HUES64 (cell line): Measurements from ENCODE around the gene LPIN1.

Source experiments
- H3K27ac ChIP-seq: 2 replicates; pipeline ENCODE4 v1.7.0; 2013; ENCODE audit warnings: low read depth, low read length, inconsistent platforms
- H3K27me3 ChIP-seq: 2 replicates; pipeline ENCODE4 v1.6.1; 2013; ENCODE audit warnings: mild to moderate bottlenecking, low read length; ENCODE audit not compliant: insufficient read depth
- H3K36me3 ChIP-seq: 2 replicates; pipeline ENCODE4 v1.6.1; 2013; ENCODE audit warnings: mild to moderate bottlenecking, low read length; ENCODE audit not compliant: insufficient read depth
- H3K4me1 ChIP-seq: 2 replicates; pipeline ENCODE4 v1.6.1; 2013; ENCODE audit warnings: mild to moderate bottlenecking, low read length, moderate library complexity; ENCODE audit not compliant: insufficient read depth
- H3K4me3 ChIP-seq: 2 replicates; pipeline ENCODE4 v1.5.1; 2013; ENCODE audit warnings: mild to moderate bottlenecking, low read length, moderate library complexity
- H3K9ac ChIP-seq: 2 replicates; pipeline ENCODE4 v1.6.1; 2013; ENCODE audit warnings: mild to moderate bottlenecking, low read depth, low read length
- H3K9me3 ChIP-seq: 2 replicates; pipeline ENCODE4 v1.6.1; 2013; ENCODE audit warnings: low read depth, low read length; ENCODE audit not compliant: insufficient read depth
- WGBS: fragments of 150-250, 120-280 bp; methylation state at CpG from one replicate; pipeline ENCODE4 v1.1.7; 2013; ENCODE audit warnings: missing lambda C conversion rate; 5-methylcytosine and 5-hydroxymethylcytosine counted together

LPIN1 gene

DNA sequence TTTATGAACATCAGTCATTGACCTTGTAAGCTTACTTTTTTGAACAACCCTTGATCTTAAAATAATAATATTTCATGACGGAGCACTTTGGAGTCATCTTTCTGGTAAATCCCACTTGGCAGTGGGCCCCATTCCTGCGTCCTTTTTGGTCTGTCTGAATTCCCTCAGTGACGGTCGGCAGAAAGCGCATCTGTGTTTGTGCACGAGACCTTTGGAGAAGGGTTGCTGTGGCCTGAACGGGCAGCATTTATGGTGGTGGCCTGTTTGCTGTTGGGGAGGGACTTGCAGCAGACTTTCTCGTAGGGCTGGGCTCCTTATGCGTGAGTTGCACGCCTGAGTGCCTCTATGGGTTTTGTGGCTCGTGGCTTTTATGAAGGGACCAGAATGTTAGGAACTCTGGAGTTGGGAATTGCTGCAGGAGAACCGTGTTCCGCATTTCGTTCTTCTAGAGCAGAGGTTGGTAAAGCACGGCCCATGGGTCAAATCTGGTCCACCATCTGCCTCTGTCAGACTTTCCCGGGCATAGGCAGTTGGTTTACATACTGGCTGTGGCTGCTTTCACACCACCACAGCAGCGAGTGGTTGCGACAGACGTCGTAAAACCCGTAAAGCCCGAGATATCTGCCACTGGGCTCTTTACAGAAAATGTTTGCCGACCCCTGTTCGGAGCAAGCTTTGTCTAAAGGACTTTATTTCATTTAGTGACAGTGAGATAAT lies 30.8 kb downstream of the LPIN1 start:
- no peaks in the 10 kb centered on the region for H3K27me3 ChIP-seq
- H3K36me3 ChIP-seq = peaks cover 42% of the 10 kb centered on the region
- H3K9ac ChIP-seq = no peak overlapping the region
- WGBS = 93% methylated on average over 24 of the region's 24 CpGs
- H3K4me3 ChIP-seq = no peak overlapping the region
- H3K4me1 ChIP-seq = peaks cover 12% of the 10 kb centered on the region
- H3K9me3 ChIP-seq = no peaks in the 10 kb centered on the region
- H3K27ac ChIP-seq = no peak overlapping the region

DNA sequence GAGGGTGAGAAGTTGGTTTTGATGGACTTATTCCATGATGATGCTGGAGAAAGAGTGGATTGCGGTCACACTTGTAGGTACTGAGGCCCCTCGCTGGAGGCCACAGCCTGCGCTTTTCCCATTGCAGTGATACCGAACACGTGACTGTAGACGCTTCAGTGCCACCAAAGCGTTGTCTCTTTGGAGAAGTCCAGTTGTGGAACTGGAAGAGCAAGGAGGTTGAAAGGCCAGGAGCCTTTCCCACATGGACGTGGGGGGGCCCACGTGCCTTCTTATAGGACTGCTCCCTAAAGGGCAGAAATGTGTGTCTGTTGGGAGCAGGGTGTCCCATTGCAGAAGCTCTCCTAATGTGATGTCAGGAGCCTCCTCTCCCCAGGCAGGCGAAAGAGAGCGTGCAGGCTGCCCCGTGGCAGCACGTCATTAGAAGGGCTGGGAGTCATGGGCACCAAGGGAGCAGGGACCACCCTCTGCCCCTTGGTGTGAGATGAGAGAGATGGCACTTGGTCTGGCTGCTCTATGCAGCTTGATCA lies 31.5 kb downstream of the LPIN1 start:
- Histone ChIP-seq H3K27ac (no peak overlapping the region), H3K9ac (no peak overlapping the region), H3K4me3 (no peak overlapping the region), H3K4me1 (peaks cover 12% of the 10 kb centered on the region), H3K36me3 (peaks cover 46% of the 10 kb centered on the region), H3K9me3 (no peaks in the 10 kb centered on the region), H3K27me3 (no peaks in the 10 kb centered on the region)
- 94% methylated on average over 13 of the region's 13 CpGs for WGBS

DNA sequence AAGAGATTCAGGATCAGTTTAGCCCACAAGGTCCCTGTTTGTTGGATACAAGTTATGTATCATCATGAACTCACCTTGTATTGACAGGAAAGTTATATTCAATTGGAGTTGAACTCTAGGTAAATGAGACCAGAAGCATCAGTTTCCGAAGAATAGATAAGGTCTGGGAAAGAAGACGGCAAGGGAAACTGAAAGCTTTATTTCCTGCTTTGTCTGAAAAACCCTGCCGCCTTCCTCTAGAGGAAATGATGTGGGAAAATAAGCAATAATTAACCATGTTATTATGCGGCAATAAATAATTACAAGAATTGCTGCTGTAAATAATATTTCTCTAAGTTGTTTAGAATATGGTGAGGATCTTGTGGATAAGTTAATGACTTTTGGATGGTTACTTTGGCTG lies 32.0 kb downstream of the LPIN1 start:
- H3K4me3 ChIP-seq = no peak overlapping the region
- no peak overlapping the region for H3K27ac ChIP-seq
- no peaks in the 10 kb centered on the region for H3K9me3 ChIP-seq
- no peak overlapping the region for H3K9ac ChIP-seq
- 93% methylated on average over 4 of the region's 4 CpGs for WGBS
- H3K4me1 ChIP-seq = peaks cover 12% of the 10 kb centered on the region
- H3K27me3 ChIP-seq = no peaks in the 10 kb centered on the region
- peaks cover 46% of the 10 kb centered on the region for H3K36me3 ChIP-seq

DNA sequence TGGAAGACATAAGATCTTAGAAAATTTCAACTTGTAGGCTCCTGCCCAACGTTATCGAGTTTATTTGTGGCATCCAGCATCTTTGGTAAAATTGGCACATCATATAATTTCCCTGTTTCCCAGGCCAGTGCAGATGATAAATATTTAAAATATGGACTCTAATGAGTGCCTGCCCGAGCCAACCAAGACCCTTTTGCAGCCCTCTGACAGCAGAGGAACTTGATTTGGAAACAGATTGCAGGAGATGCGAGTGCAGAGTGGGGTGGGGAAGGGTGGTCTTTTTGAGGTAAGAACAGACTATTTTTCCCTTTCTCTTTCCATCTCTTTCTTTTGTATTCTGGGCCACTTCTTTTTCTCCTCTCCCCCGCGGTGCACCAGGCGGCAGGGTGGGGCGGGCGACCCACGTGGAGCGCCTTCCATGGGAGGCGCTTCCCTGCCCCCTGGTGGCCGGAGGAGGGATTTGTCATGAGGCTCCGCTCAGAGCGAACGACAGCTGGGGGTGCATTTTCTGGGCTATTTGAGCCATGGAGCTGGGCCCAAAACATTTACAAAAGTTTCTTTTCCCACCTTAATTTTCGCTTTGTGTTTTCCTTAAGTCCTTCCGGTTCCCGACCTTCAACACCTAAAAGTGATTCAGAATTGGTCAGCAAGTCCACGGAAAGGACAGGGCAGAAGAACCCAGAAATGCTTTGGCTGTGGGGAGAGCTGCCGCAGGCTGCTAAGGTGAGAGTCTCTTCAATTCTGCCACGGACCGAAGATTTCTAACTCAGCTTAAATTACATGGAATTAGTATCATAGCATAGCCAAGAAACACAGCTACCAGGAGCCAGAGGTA lies 32.7 kb downstream of the LPIN1 start:
- Histone ChIP-seq H3K36me3 (peaks cover 47% of the 10 kb centered on the region), H3K9me3 (no peaks in the 10 kb centered on the region), H3K9ac (no peak overlapping the region; the same call in 1 of the 2 replicates), H3K27ac (no peak overlapping the region), H3K4me1 (peaks cover 12% of the 10 kb centered on the region), H3K27me3 (no peaks in the 10 kb centered on the region), H3K4me3 (peak overlapping the region; percentile 22; the same call in 1 of the 2 replicates)
- WGBS = 28% methylated on average over 23 of the region's 23 CpGs

DNA sequence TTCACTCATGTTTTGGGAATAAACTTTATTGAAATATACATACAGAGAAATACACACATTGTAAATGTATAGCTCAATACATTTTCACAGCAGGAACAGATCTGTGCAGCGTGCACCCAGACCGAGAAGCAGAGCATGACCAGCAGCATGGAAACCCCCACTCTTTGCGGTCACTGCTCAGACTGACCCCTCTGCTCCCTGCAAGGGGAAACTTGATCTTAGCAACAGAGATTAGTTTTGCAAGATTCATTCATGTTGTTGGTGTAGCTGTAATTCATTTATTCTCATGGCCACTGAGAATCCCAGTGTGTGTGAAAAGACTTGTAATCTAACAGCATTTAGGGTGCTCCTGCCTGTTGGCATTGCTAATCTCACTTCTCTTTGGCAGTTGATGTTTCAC lies 35.2 kb downstream of the LPIN1 start:
- Histone ChIP-seq H3K4me1 (peaks cover 7% of the 10 kb centered on the region), H3K4me3 (no peak overlapping the region), H3K36me3 (peaks cover 33% of the 10 kb centered on the region), H3K27me3 (no peaks in the 10 kb centered on the region), H3K27ac (no peak overlapping the region), H3K9ac (no peak overlapping the region), H3K9me3 (no peaks in the 10 kb centered on the region)
- WGBS = 98% methylated on average over 3 of the region's 3 CpGs

DNA sequence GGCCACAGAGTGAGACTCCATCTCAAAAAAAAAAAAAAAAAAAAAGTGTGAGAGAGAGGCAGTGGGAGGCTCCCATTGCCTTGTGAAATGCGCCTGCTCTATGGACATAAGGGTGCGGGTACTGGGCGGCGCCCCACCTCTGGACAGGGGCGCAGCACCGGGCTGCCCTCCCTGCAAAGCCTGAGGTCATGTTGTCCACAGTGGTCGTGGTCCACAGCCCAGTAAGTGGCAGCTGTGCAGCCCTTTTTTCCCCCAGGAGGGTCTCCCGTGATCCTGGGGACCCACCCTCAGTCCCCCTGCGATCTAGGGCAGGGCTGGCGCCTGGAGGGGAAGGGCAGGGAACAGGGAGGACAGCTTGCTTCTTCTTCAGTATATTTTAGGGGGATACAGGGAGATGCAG lies 37.8 kb downstream of the LPIN1 start:
- no peak overlapping the region for H3K27ac ChIP-seq
- no peak overlapping the region for H3K9ac ChIP-seq
- no peaks in the 10 kb centered on the region for H3K27me3 ChIP-seq
- H3K9me3 ChIP-seq = no peaks in the 10 kb centered on the region
- no peak overlapping the region for H3K4me3 ChIP-seq
- no peaks in the 10 kb centered on the region for H3K4me1 ChIP-seq
- H3K36me3 ChIP-seq = peaks cover 39% of the 10 kb centered on the region
- 90% methylated on average over 10 of the region's 10 CpGs for WGBS

DNA sequence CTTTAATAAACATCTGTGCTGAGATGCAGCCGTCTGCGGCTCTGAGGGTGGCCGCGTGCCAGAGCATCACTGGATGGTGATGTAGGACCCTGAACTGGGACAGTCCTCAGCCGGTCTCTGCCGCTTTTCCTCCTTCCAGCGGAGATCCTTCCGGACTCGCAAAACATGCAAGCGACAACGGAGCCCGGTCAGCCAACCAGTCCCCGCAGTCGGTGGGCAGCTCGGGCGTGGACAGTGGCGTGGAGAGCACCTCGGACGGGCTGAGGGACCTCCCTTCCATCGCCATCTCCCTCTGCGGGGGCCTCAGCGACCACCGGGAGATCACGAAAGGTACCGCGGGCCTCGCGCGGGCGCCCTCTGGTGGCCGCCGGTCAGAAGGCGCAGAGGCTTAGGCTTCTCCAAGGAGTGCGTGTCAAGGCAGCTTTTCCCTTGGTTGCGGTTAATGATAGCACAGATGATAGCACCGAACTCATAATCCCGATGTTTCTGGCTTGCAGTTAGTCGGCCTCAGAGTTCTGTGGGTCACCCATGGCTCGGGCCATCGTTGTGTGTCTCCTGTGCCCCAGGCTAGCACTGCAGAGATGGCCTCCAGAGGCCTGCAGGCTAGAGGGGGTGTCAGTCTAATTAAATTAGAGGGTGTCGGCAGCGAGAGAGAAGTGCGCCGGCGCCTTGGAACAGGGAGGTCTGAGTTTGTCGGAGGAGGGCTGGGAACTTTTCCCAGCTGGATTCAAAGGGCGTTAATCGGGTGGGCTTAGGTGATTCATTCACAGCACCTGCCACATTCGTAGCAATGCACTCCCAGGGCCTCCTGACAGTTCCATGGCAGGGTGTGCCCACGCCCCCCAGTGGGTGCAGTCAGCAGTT lies 38.5 kb downstream of the LPIN1 start:
- whole genome bisulfite sequencing = 34% methylated on average over 50 of the region's 50 CpGs

DNA sequence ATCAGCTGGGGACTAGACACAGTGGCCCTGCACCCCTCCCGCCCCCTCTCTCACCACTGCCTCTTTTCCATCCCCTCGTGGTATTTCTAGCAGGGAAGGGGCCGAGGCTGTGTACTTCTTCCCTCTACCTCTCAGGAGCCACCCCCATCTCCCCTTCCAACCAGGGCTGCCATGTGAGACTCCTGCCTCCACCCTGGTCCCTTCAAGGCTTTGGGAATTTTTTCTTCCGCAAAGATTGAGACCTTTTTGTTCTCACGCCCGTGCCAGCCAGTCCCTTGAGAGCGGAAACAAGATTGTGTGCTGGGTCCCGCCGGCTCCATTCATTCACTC lies 39.1 kb downstream of the LPIN1 start:
- no peaks in the 10 kb centered on the region for H3K27me3 ChIP-seq
- no peak overlapping the region for H3K4me3 ChIP-seq
- H3K9ac ChIP-seq = no peak overlapping the region
- H3K9me3 ChIP-seq = no peaks in the 10 kb centered on the region
- no peak overlapping the region for H3K27ac ChIP-seq
- no peaks in the 10 kb centered on the region for H3K4me1 ChIP-seq
- WGBS = 93% methylated on average over 9 of the region's 9 CpGs
- H3K36me3 ChIP-seq = peaks cover 43% of the 10 kb centered on the region

More for the DNA sequence above, 38.5 kb downstream of the LPIN1 start:
- H3K27me3 ChIP-seq = no peaks in the 10 kb centered on the region
- no peak overlapping the region for H3K27ac ChIP-seq
- H3K4me1 ChIP-seq = no peaks in the 10 kb centered on the region
- H3K9me3 ChIP-seq = no peaks in the 10 kb centered on the region
- H3K36me3 ChIP-seq = peaks cover 44% of the 10 kb centered on the region
- H3K4me3 ChIP-seq = peak overlapping the region; percentile 45
- H3K9ac ChIP-seq = 0 out of 2 replicates have a peak overlapping the region, but pooled peaks have one; percentile 34

DNA sequence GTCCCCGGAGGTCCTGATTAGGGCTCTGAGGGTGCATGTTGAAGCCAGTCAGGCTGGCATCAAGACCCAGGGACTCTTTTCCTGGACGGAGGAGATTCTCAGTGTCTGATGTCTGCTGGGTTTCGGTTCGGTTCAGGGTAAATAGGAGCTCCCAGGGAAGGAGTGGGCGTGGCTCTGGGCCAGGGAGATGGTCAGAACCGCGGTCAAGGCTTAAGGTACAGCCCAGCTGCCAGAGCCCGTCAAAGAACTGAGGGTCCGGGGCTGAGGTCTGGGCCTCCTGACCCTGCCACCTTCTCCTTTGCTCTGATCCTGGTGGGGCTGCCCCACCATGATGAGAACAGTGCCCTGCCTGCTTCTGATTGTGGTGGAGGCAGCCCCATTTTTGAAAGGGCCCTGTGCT lies 39.8 kb downstream of the LPIN1 start:
- peaks cover 43% of the 10 kb centered on the region for H3K36me3 ChIP-seq
- no peak overlapping the region for H3K4me3 ChIP-seq
- H3K9me3 ChIP-seq = no peaks in the 10 kb centered on the region
- no peaks in the 10 kb centered on the region for H3K4me1 ChIP-seq
- 94% methylated on average over 9 of the region's 9 CpGs for WGBS
- no peaks in the 10 kb centered on the region for H3K27me3 ChIP-seq
- H3K27ac ChIP-seq = no peak overlapping the region
- no peak overlapping the region for H3K9ac ChIP-seq

DNA sequence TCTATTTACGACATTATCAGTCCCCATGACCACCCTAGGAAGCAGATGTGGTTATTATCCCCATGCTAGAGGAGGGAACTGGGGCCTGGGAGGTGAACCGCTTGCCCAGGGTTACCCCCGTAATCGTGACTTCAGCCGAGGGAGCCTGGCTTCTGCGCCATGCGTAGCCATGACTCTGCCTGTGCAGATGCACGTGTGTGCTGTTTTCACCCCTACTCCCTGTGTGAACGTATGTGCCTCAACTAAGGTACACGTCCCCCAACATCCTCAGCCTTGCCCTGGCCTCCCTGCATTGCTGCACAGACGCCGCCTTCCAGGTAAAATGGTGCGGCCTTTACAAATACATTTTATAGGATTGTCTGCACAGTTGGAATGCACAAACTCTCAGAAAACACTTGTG lies 40.2 kb downstream of the LPIN1 start:
- H3K4me3 ChIP-seq = no peak overlapping the region
- H3K27me3 ChIP-seq = no peaks in the 10 kb centered on the region
- WGBS = 97% methylated on average over 13 of the region's 13 CpGs
- no peaks in the 10 kb centered on the region for H3K9me3 ChIP-seq
- H3K9ac ChIP-seq = no peak overlapping the region
- no peak overlapping the region for H3K27ac ChIP-seq
- H3K4me1 ChIP-seq = no peaks in the 10 kb centered on the region
- peaks cover 46% of the 10 kb centered on the region for H3K36me3 ChIP-seq

DNA sequence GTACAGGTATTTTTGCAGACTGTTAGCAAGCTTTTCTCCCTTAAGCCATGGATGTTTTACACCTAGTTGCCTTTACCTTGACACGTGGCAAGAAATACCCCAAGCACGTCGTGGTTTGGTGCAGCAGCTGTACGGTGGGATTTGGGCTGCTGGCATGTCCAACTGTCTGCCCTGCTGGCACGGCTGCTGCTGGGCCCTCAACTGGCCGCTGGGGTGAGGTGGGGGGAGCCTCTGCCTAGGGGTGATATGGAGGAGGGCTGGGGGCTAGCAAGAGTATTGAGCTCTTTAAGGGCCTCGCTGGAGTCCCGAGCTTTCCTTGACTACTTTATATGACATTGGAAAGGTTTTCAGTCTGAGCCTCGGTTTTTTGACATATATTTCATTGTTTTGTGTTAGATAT lies 41.6 kb downstream of the LPIN1 start:
- H3K4me1 ChIP-seq = no peaks in the 10 kb centered on the region
- no peak overlapping the region for H3K4me3 ChIP-seq
- H3K9ac ChIP-seq = no peak overlapping the region
- no peaks in the 10 kb centered on the region for H3K27me3 ChIP-seq
- WGBS = 91% methylated on average over 8 of the region's 9 CpGs
- H3K36me3 ChIP-seq = peaks cover 48% of the 10 kb centered on the region
- H3K9me3 ChIP-seq = no peaks in the 10 kb centered on the region
- no peak overlapping the region for H3K27ac ChIP-seq
